NT2/D1 (cell line): Measurements from ENCODE around the gene KIR2DL4.
"Not testable (repeated sequence)": the region's sequence is repeated elsewhere in the genome, so short reads cannot be mapped to it uniquely, and the experiment has no call there.

Source experiments
- SUZ12 ChIP-seq: IDR thresholded peaks from 2 replicates; pipeline ENCODE4 v1.6.1; 2011; ENCODE audit not compliant: insufficient read length, insufficient read depth; ENCODE audit errors: extremely low read depth
- YY1 ChIP-seq: IDR thresholded peaks from 2 replicates; pipeline ENCODE4 v1.6.1; 2011; ENCODE audit not compliant: insufficient read length, insufficient read depth
- ZNF274 ChIP-seq: IDR thresholded peaks from 2 replicates; pipeline ENCODE4 v1.6.1; 2011; ENCODE audit warnings: mild to moderate bottlenecking, low read depth, low read length

- TF ChIP-seq YY1, SUZ12, ZNF274: not testable (repeated sequence)
These were observed 39.2 kb upstream of the KIR2DL4 start for GRCh38 chr19:54764219-54764618.
